Activated CD4-positive, alpha-beta T cell treated with anti-CD3 and anti-CD28 coated beads, Interleukin-2, amount 10 ng/mL, durations not matched to agents 24 days and 14 days (primary cell): ENCODE results near the gene LCE3D. TPM values are rescaled to one million over a fixed set of nuclear protein-coding genes. Genes with fewer than 3 reads are reported as not detected.
"Not testable (repeated sequence)": the region's sequence is repeated elsewhere in the genome, so short reads cannot be mapped to it uniquely, and the experiment has no call there.

Source experiments
- DNase-seq: peaks from one replicate; pipeline ENCODE4 v3.0.0; 2022
- H3K27ac Mint-ChIP-seq: one replicate; pipeline ENCODE4 v1.8.0; 2022; ENCODE audit warnings: mild to moderate bottlenecking, mixed read lengths
- H3K27me3 Mint-ChIP-seq: one replicate; pipeline ENCODE4 v1.8.0; 2022; ENCODE audit warnings: mixed read lengths
- H3K36me3 Mint-ChIP-seq: one replicate; pipeline ENCODE4 v1.8.0; 2022; ENCODE audit warnings: low read depth, mild to moderate bottlenecking, mixed read lengths
- H3K4me1 Mint-ChIP-seq: one replicate; pipeline ENCODE4 v1.8.0; 2021; ENCODE audit warnings: mixed read lengths
- H3K4me3 Mint-ChIP-seq: one replicate; pipeline ENCODE4 v1.8.0; 2022; ENCODE audit warnings: mild to moderate bottlenecking, moderate library complexity, mixed read lengths
- H3K9me3 Mint-ChIP-seq: one replicate; pipeline ENCODE4 v1.8.0; 2021; ENCODE audit warnings: mixed read lengths
- intact Hi-C: fragments of 100-400 bp; cut with micrococcal nuclease; formaldehyde crosslinking; loops from one replicate; pipeline ENCODE4 v1.15.1; 2023
- total RNA-seq: library from RNA; stranded (reverse); gene quantifications from 2 replicates; pipeline ENCODE4 v1.2.3, GENCODE V29; 2022

Gene LCE3D
- total RNA-seq, 1 donor from 2014 or later: not detected

DNA sequence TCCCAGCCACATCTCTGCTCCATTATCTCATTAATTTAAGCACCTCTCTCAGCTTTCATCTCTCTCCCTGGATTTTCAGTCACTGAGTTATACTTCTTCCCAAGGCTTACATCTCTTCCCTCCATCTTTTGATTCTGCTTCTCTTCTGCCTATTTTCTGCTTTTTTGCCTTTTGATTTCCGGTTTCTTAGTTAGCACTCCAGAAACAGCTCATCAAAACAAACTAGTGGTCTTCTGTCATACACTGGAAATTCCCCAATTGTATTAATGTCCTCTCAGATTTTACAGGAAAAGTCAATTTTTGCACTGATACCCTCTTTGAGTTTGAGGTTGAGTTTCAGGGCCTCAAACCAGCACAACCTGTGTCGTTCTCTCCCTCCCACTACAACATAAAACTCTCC is 15.2 kb downstream of the LCE3D start:
- no peak overlapping the region for H3K27ac Mint-ChIP-seq

DNA sequence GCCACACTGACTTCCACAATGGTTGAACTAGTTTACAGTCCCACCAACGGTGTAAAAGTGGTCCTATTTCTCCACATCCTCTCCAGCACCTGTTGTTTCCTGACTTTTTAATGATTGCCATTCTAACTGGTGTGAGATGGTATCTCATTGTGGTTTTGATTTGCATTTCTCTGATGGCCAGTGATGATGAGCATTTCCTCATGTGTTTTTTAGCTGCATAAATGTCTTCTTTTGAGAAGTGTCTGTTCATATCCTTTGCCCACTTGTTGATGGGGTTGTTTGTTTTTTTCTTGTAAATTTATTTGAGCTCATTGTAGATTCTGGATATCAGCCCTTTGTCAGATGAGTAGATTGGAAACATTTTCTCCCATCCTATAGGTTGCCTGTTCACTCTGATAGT is 32.0 kb downstream of the LCE3D start:
- DNase-seq, H3K27me3 Mint-ChIP-seq, intact Hi-C loops, H3K36me3 Mint-ChIP-seq, H3K4me3 Mint-ChIP-seq, H3K9me3 Mint-ChIP-seq, H3K27ac Mint-ChIP-seq, H3K4me1 Mint-ChIP-seq: not testable (repeated sequence)

More for the DNA sequence above, 15.2 kb downstream of the LCE3D start:
- no peaks in the 10 kb centered on the region for H3K36me3 Mint-ChIP-seq
- no peaks in the 10 kb centered on the region for H3K4me1 Mint-ChIP-seq
- H3K4me3 Mint-ChIP-seq: no peak overlapping the region
- no peaks in the 10 kb centered on the region for H3K9me3 Mint-ChIP-seq
- DNase-seq: no peak
- intact Hi-C loops: no loop called here
- no peaks in the 10 kb centered on the region for H3K27me3 Mint-ChIP-seq

DNA sequence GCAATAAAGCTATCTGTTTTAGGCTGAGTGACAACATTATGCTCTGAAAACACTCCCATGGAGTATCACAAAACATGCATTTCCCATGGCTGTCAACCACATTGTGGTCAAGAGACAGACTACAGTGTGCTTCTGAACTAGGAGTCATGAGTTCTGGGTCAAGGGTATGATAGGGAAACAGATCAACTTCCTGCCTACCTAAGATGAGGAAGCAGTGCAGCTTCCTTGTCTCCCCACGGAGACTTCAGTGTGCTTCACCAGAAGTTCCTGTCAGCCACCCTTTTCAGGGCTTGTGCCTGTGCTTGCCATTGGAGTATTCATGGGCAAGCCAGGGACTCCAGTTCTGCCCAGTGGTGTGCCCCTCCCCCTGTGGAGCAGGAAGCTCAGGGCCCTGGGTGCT is 33.6 kb downstream of the LCE3D start:
- DNase-seq: no peak
- H3K36me3 Mint-ChIP-seq: no peaks in the 10 kb centered on the region
- peaks cover 3% of the 10 kb centered on the region for H3K9me3 Mint-ChIP-seq
- intact Hi-C loops: no loop called here
- no peaks in the 10 kb centered on the region for H3K4me1 Mint-ChIP-seq
- no peak overlapping the region for H3K27ac Mint-ChIP-seq
- no peak overlapping the region for H3K4me3 Mint-ChIP-seq
- H3K27me3 Mint-ChIP-seq: peaks cover 2% of the 10 kb centered on the region

DNA sequence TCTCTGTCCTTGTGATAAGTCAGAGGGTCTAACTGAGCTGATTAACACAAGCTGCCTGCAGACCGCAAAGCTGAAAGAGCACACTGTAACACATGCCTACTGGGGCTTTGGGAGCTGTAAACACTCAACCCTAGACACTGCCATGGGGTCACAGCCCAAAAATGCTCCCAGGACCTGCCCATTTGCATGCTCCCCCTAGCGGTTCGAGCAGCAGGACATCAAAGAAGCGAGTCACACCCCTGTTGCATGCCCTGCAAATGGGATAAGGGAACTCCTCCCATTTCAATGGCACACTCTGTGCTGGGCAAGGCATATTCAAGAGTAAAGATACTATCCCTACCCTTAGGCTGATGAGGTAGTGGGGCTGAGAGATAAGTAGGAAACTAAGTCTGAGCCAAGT is 36.5 kb downstream of the LCE3D start:
- Mint-ChIP-seq H3K27me3 (peaks cover 2% of the 10 kb centered on the region), H3K4me3 (no peak overlapping the region), H3K27ac (no peak overlapping the region), H3K36me3 (no peaks in the 10 kb centered on the region), H3K9me3 (peaks cover 3% of the 10 kb centered on the region), H3K4me1 (no peaks in the 10 kb centered on the region)
- intact Hi-C loops: no loop called here
- DNase-seq: no peak

DNA sequence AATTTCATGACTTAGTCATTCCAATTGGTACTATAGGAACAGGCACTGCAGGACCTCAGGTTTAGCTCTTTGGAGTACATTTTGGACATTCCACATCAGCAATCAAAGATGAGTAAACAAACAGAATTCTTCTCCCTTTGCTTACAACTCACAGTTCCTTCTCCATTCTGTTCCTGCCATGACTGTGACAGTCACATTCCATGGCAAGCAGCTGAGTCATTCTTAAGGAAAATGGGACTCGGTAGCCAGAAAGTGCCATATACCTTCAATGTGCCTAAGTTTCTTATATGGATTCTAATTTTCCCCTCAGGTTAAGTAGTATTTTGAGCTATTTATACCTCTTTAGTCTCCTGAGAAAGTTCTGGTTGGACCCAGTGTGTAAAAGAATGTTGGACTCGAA is 40.4 kb downstream of the LCE3D start:
- Mint-ChIP-seq H3K27me3 (peaks cover 3% of the 10 kb centered on the region), H3K9me3 (no peaks in the 10 kb centered on the region)

DNA sequence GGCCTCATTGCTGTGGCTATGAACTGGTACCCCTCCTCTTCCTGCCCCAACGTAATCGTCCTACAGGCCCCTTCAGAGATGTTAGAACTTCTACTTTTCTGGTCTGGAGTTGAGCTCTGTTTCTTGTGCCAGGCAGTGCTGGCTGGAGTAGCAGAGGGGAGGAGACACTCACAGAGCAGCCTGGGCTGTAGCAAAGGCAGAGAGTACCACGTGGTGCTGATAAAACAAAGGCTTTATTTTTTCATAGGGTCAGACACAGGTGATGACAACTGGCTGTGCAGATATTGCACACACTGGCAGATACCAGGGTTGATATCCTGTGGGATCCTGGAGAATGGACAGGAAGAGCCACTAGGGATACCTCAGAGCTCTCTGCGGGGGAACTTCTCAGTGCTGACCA is 42.8 kb downstream of the LCE3D start:
- Mint-ChIP-seq H3K27ac (no peak overlapping the region), H3K36me3 (no peaks in the 10 kb centered on the region), H3K4me3 (no peak overlapping the region), H3K27me3 (peaks cover 5% of the 10 kb centered on the region), H3K4me1 (no peaks in the 10 kb centered on the region), H3K9me3 (no peaks in the 10 kb centered on the region)
- no peak for DNase-seq
- intact Hi-C loops: no loop called here

More for the DNA sequence above, 40.4 kb downstream of the LCE3D start:
- DNase-seq: no peak
- Mint-ChIP-seq H3K4me3 (no peak overlapping the region), H3K36me3 (no peaks in the 10 kb centered on the region), H3K4me1 (no peaks in the 10 kb centered on the region), H3K27ac (no peak overlapping the region)
- intact Hi-C loops: no loop called here

DNA sequence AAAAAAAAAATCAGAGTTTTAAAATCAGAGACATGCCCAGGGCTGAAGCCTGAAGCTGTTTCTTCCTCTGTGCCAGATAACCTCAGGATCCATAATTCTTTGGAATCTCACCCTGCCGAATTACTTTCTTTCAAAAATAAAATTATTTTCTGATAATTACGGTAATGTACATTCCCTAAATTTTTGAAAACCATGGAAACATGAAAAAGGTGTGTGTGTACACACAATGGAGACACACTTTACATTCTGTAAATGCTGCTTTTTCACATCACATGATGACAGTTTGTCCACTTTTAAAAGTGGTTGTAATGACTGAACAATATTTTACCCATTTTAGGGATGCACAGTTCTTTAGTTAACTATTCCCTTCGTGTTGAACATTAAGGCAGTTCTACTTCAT is 44.5 kb downstream of the LCE3D start:
- Mint-ChIP-seq H3K4me1 (no peaks in the 10 kb centered on the region), H3K4me3 (no peak overlapping the region), H3K9me3 (no peaks in the 10 kb centered on the region), H3K27me3 (peaks cover 8% of the 10 kb centered on the region), H3K36me3 (no peaks in the 10 kb centered on the region), H3K27ac (no peak overlapping the region)
- intact Hi-C loops: no loop called here
- no peak for DNase-seq

DNA sequence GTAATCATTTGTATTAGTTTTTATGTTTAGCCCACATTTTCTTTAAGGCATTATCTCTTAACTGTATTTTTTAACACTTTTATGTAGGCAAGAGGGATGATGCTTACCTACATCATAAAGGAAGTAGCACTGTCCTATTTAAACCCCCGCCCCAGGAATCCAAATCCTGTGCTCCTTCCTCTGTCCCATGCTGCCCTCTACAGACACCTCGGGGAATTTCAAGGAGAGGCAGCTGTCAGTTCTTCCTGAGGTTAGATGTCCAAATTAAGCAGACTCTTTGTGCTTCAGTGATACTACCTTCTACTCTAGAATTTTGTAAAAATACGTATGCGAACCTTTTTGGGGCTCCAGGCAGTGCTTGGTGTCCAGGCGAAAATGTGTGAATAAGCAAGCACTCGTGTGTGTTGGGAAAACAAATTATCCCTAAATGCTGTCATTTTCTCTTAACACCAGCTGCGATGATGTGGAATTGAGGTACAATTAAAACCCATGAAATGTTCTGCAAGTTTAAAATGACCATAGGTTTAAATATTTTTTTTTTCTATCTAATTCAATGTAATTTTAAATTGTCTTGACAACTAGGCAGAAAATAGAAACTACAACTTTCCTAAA is 46.9 kb downstream of the LCE3D start:
- no peak overlapping the region for H3K27ac Mint-ChIP-seq
- no peaks in the 10 kb centered on the region for H3K4me1 Mint-ChIP-seq
- H3K4me3 Mint-ChIP-seq: no peak overlapping the region
- intact Hi-C loops: no loop called here
- peak; percentile 76 for DNase-seq
- H3K36me3 Mint-ChIP-seq: no peaks in the 10 kb centered on the region
- no peaks in the 10 kb centered on the region for H3K9me3 Mint-ChIP-seq
- H3K27me3 Mint-ChIP-seq: peaks cover 25% of the 10 kb centered on the region

Other genes starting within 250 kb of the LCE3D start
- gene FLG2, start 220.5 kb downstream of the LCE3D start, total RNA-seq: not detected in 2 replicates
- gene CRNN, start 166.3 kb downstream of the LCE3D start, total RNA-seq: not detected in 2 replicates
- not detected in 2 replicates for gene LCE5A, start 69.7 kb downstream of the LCE3D start, total RNA-seq
- gene CRCT1, start 66.0 kb downstream of the LCE3D start, total RNA-seq: not detected in 2 replicates
- not detected in 2 replicates for gene LCE3E, start 13.7 kb downstream of the LCE3D start, total RNA-seq
- not detected in 2 replicates for gene LCE3C, start 19.7 kb upstream of the LCE3D start, total RNA-seq
- gene LCE3B, start 33.3 kb upstream of the LCE3D start, total RNA-seq: not detected in 2 replicates
- gene LCE3A, start 42.6 kb upstream of the LCE3D start, total RNA-seq: not detected in 2 replicates
- gene LCE2D, start 82.9 kb upstream of the LCE3D start, total RNA-seq: not detected in 2 replicates
- not detected in 2 replicates for gene LCE2C, start 94.8 kb upstream of the LCE3D start, total RNA-seq
- not detected in 2 replicates for gene LCE2B, start 105.6 kb upstream of the LCE3D start, total RNA-seq
- gene LCE2A, start 117.8 kb upstream of the LCE3D start, total RNA-seq: not detected in 2 replicates
- gene LCE4A, start 127.6 kb upstream of the LCE3D start, total RNA-seq: not detected in 2 replicates
- gene KPRP, start 177.5 kb upstream of the LCE3D start, total RNA-seq: not detected in 2 replicates
- gene LCE1F, start 194.6 kb upstream of the LCE3D start, total RNA-seq: not detected in 2 replicates
- not detected in 2 replicates for gene LCE1E, start 205.7 kb upstream of the LCE3D start, total RNA-seq
- gene LCE1D, start 216.2 kb upstream of the LCE3D start, total RNA-seq: not detected in 2 replicates
- not detected in 2 replicates for gene LCE1C, start 226.1 kb upstream of the LCE3D start, total RNA-seq
- gene LCE1B, start 231.5 kb upstream of the LCE3D start, total RNA-seq: not detected in 2 replicates
- not detected in 2 replicates for gene LCE1A, start 247.0 kb upstream of the LCE3D start, total RNA-seq